HUES64 (cell line): ENCODE results near the gene CCDC74A.
"Not testable (repeated sequence)": the region's sequence is repeated elsewhere in the genome, so short reads cannot be mapped to it uniquely, and the experiment has no call there.

Experiments
- H3K27ac ChIP-seq: 2 replicates; pipeline ENCODE4 v1.7.0; 2013; ENCODE audit warnings: low read depth, low read length, inconsistent platforms
- H3K27me3 ChIP-seq: 2 replicates; pipeline ENCODE4 v1.6.1; 2013; ENCODE audit warnings: mild to moderate bottlenecking, low read length; ENCODE audit not compliant: insufficient read depth
- H3K36me3 ChIP-seq: 2 replicates; pipeline ENCODE4 v1.6.1; 2013; ENCODE audit warnings: mild to moderate bottlenecking, low read length; ENCODE audit not compliant: insufficient read depth
- H3K4me1 ChIP-seq: 2 replicates; pipeline ENCODE4 v1.6.1; 2013; ENCODE audit warnings: mild to moderate bottlenecking, low read length, moderate library complexity; ENCODE audit not compliant: insufficient read depth
- H3K4me3 ChIP-seq: 2 replicates; pipeline ENCODE4 v1.5.1; 2013; ENCODE audit warnings: mild to moderate bottlenecking, low read length, moderate library complexity
- H3K9ac ChIP-seq: 2 replicates; pipeline ENCODE4 v1.6.1; 2013; ENCODE audit warnings: mild to moderate bottlenecking, low read depth, low read length
- H3K9me3 ChIP-seq: 2 replicates; pipeline ENCODE4 v1.6.1; 2013; ENCODE audit warnings: low read depth, low read length; ENCODE audit not compliant: insufficient read depth
- WGBS: fragments of 150-250, 120-280 bp; methylation state at CpG from one replicate; pipeline ENCODE4 v1.1.7; 2013; ENCODE audit warnings: missing lambda C conversion rate; 5-methylcytosine and 5-hydroxymethylcytosine counted together

Gene CCDC74A

GRCh38 chr2:131511291-131511968 lies 16.3 kb upstream of the CCDC74A start:
- H3K4me3 ChIP-seq, H3K9me3 ChIP-seq, H3K27ac ChIP-seq, H3K4me1 ChIP-seq, H3K27me3 ChIP-seq, H3K9ac ChIP-seq: not testable (repeated sequence)
- H3K36me3 ChIP-seq, result peaks cover 64% of the 10 kb centered on the region
- WGBS, result 73% methylated on average over 22 of the region's 22 CpGs

- H3K9ac ChIP-seq, H3K27me3 ChIP-seq, H3K9me3 ChIP-seq, H3K4me3 ChIP-seq, H3K4me1 ChIP-seq, H3K27ac ChIP-seq: not testable (repeated sequence)
- 95% methylated on average over 14 of the region's 17 CpGs for WGBS
- peaks cover 63% of the 10 kb centered on the region for H3K36me3 ChIP-seq
These were observed 15.5 kb upstream of the CCDC74A start for GRCh38 chr2:131511969-131512870.

GRCh38 chr2:131514408-131515166 lies 13.1 kb upstream of the CCDC74A start:
- WGBS, result 95% methylated on average over 15 of the region's 15 CpGs
- not testable (repeated sequence) for H3K9ac ChIP-seq, H3K27ac ChIP-seq, H3K9me3 ChIP-seq, H3K4me3 ChIP-seq, H3K4me1 ChIP-seq, H3K27me3 ChIP-seq
- H3K36me3 ChIP-seq, result peaks cover 62% of the 10 kb centered on the region

GRCh38 chr2:131515235-131515634 lies 12.5 kb upstream of the CCDC74A start:
- not testable (repeated sequence) for H3K9me3 ChIP-seq, H3K4me3 ChIP-seq, H3K27ac ChIP-seq, H3K27me3 ChIP-seq, H3K4me1 ChIP-seq, H3K9ac ChIP-seq
- 94% methylated on average over 10 of the region's 14 CpGs for WGBS
- peaks cover 61% of the 10 kb centered on the region for H3K36me3 ChIP-seq

DNA sequence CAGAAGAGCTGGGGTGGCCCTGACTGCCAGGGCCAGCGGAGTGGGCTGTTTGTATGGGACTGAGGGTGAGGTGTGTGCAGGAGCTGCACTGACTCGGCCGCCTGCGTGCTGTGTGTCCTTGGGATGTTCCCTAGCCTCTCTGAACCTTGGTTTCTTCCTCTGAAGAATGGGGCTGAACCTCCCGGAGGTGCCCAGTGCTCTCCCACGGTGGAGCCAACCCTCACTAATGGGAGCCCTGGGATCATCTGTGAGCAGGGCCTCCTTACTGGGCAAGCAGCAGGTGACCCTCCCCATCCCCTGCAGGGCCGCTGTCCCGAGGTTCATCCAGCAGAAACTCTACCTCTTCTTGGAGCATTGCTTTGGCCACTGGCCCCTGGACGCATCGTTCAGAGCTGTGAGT lies 11.7 kb upstream of the CCDC74A start:
- Histone ChIP-seq H3K4me3 (no peak overlapping the region), H3K27ac (no peak overlapping the region), H3K4me1 (no peaks in the 10 kb centered on the region), H3K36me3 (peaks cover 67% of the 10 kb centered on the region), H3K9ac (no peak overlapping the region), H3K9me3 (no peaks in the 10 kb centered on the region), H3K27me3 (no peaks in the 10 kb centered on the region)
- 93% methylated on average over 10 of the region's 10 CpGs for WGBS

DNA sequence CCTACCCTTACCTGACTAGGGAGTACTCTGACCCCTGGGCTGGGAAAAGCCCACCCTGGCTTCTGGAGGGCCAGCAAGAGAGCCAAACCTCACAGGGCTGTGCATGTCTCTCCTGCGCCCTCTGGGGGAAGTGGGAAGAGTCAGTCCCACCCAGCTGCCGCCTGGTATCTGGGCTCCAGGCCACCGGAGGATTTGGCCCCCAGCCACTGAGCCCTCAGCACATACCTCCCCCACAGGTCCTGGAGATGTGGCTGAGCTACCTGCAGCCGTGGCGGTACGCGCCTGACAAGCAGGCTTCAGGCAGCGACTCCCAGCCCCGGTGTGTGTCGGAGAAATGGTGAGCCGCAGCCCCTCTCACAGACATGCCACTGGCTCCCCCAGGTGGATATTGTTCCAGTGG lies 11.1 kb upstream of the CCDC74A start:
- WGBS, result 91% methylated on average over 11 of the region's 11 CpGs
- not testable (repeated sequence) for H3K9me3 ChIP-seq, H3K27me3 ChIP-seq, H3K4me3 ChIP-seq, H3K4me1 ChIP-seq, H3K27ac ChIP-seq, H3K9ac ChIP-seq
- peaks cover 66% of the 10 kb centered on the region for H3K36me3 ChIP-seq

DNA sequence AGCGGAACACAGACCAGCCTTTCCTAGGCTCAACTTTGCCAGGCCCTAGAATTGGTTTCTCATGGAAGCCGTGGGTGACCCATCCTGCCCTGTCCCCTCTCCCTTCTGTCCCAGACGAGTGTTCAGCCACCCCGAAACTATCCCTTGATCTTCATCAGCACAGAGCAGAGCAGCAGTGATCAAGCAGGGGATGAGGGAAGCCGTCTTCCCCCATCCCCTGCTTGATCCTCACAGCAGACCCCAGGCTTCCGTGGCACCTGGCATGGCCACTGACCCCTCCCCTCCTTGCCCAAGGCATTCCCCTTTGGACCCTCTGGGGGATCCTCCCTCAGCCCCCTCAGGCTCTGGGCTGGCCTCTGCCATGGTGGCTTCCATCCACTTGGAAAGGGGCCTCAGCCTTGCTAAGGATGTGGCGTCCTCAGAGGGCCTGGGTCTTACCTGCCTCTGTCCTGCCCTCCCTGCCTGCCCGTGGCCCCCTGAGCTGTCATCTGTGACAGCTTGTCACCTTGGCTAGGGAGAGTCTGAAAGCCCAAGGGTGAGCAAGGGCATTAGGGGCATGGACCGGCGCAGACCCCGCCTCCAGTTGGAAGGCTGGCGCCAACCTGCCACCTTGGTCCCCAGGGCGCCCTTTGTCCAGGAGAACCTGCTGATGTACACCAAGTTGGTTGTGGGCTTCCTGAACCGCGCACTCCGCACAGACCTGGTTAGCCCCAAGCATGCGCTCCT lies 10.4 kb upstream of the CCDC74A start:
- Histone ChIP-seq H3K9me3 (no peaks in the 10 kb centered on the region), H3K27ac (no peak overlapping the region), H3K4me3 (no peak overlapping the region), H3K9ac (no peak overlapping the region), H3K27me3 (no peaks in the 10 kb centered on the region), H3K4me1 (no peaks in the 10 kb centered on the region), H3K36me3 (peaks cover 65% of the 10 kb centered on the region)
- WGBS, result 95% methylated on average over 17 of the region's 17 CpGs

DNA sequence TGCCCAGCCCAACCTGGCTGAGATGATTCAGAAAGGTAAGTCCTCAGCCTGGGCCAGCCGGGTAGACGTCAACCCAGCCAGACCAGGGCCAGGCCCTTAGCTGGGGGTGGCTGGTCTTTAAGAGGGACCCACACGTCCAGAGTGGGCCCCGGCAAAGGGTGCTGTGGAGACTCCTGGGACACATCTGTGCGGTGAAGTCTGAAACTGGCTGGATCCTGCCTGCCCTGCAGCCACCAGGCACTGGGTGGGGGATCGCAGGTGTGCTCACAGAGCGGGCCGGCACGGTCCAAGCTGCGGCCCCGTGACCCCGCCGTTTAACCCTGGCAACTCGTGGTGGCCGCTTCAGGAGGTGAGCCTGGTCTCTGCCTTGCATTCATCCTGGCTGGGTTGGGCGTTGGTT lies 9.8 kb upstream of the CCDC74A start:
- H3K27me3 ChIP-seq, H3K4me3 ChIP-seq, H3K4me1 ChIP-seq, H3K27ac ChIP-seq, H3K9me3 ChIP-seq, H3K9ac ChIP-seq: not testable (repeated sequence)
- WGBS, result 93% methylated on average over 15 of the region's 16 CpGs
- peaks cover 59% of the 10 kb centered on the region for H3K36me3 ChIP-seq

GRCh38 chr2:131518531-131518930 lies 9.2 kb upstream of the CCDC74A start:
- WGBS, result 97% methylated on average over 6 of the region's 11 CpGs
- not testable (repeated sequence) for H3K4me1 ChIP-seq, H3K27ac ChIP-seq, H3K27me3 ChIP-seq, H3K9ac ChIP-seq, H3K4me3 ChIP-seq, H3K9me3 ChIP-seq
- H3K36me3 ChIP-seq, result peaks cover 53% of the 10 kb centered on the region

GRCh38 chr2:131519466-131519865 lies 8.2 kb upstream of the CCDC74A start:
- Histone ChIP-seq H3K9ac (no peak overlapping the region), H3K4me3 (no peak overlapping the region), H3K27ac (no peak overlapping the region), H3K36me3 (peaks cover 43% of the 10 kb centered on the region), H3K27me3 (no peaks in the 10 kb centered on the region), H3K9me3 (no peaks in the 10 kb centered on the region), H3K4me1 (no peaks in the 10 kb centered on the region)
- 96% methylated on average over 15 of the region's 15 CpGs for WGBS
